GM23248 (cell line): ENCODE results near the gene SPACA9.

ENCODE experiments used
- EZH2 ChIP-seq: fragments of 200-600 bp; sonication (generic); IDR thresholded peaks from 2 replicates; pipeline ENCODE4 v1.6.1; 2018; ENCODE audit warnings: antibody characterized with exemption, mild to moderate bottlenecking; ENCODE audit not compliant: insufficient read depth, poor library complexity, severe bottlenecking
- EZH2phosphoT487 ChIP-seq: fragments of 200-600 bp; sonication (generic); IDR thresholded peaks from 2 replicates; pipeline ENCODE4 v1.6.1; 2018; ENCODE audit warnings: antibody characterized with exemption, moderate library complexity, mild to moderate bottlenecking, low read depth; ENCODE audit not compliant: insufficient read depth

DNA sequence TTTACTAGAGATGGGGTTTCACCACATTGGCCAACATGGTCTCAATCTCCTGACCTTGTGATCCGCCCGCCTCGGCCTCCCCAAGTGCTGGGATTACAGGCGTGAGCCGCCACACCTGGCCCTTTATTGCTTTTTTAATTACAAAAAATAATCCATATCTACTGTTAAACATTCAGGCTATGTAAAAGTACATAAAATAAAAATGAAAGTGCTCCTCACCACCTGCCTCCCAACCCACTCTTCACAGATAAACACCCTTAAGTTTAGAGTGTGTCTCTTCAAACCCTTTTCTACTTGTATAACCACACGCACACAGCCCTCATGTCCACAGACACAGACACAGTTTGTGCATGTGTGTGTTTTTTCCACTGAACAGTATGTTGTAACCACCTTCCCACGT is 49.0 kb downstream of the SPACA9 start:
- TF ChIP-seq EZH2 (no peak), EZH2phosphoT487 (no peak)
